Measurements from ENCODE around the gene PTPRZ1. TPM values are rescaled to one million over a fixed set of nuclear protein-coding genes. Genes with fewer than 3 reads are reported as not detected.

PTPRZ1 gene
- 11.4 TPM for total RNA-seq (ENCODE audit: unreplicated experiment)
- long read RNA-seq, partial matches to known transcripts, result 1 of 2 reads
- long read RNA-seq, other reads (novel, unspliced or antisense), result 1 of 2 reads

DNA sequence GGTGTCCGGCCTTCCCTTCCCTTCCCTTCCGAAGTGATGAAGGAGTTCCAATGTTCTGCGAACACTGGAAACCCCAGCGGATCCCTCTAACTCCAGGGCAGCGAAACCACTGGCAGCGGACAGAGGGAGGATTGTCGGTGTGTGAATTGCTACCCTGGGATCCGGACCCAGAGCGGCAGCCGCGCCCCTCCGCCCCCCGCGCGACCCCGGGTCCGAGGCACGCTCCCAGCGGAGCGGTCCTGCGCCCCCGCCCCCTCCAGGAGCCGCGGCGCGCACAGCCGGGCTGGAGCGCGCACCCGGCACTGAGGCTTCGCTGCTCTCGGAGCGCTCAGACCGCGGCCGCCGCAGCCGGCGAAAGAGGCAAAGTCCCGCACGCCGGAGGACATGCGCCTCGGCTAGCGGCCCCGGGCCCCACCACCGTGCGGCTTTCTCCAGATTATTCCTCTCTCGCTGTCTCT, at the start of gene PTPRZ1:
TSS of gene PTPRZ1 (plus strand) at position 331 of the 458 bp plus-strand sequence. CDS start 339 bp downstream, outside the sequence.
- H3K4me1 Mint-ChIP-seq (ENCODE audit: low read depth, unreplicated experiment), result peaks cover 28% of the 10 kb centered on the region

DNA sequence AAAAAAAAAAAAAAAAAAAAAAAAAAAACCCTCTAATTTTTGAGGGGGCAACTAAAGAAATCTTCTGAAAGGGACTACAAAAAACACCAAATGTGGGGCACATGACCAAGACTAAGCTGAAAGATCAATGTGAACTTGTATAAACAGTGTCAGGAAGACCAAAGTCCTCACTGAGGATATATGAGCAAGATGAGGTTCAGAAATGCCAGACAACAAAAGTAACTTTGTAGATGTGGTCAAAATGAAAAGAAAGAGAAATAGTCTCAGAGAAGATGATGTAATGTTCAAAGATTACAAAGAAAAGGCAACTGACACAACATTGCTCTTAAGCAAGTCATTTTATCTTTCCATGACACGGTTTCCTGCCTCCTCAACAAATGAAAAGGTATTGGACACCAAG, 48.7 kb upstream of the PTPRZ1 start:
- Mint-ChIP-seq H3K27ac (ENCODE audit: unreplicated experiment) (no peak overlapping the region), H3K4me1 (ENCODE audit: low read depth, unreplicated experiment) (no peaks in the 10 kb centered on the region), H3K9me3 (ENCODE audit: unreplicated experiment) (no peaks in the 10 kb centered on the region), H3K36me3 (ENCODE audit: unreplicated experiment) (no peaks in the 10 kb centered on the region), H3K4me3 (ENCODE audit: unreplicated experiment) (no peak overlapping the region), H3K27me3 (ENCODE audit: unreplicated experiment) (no peaks in the 10 kb centered on the region)
- TF ChIP-seq, protein P1, sequence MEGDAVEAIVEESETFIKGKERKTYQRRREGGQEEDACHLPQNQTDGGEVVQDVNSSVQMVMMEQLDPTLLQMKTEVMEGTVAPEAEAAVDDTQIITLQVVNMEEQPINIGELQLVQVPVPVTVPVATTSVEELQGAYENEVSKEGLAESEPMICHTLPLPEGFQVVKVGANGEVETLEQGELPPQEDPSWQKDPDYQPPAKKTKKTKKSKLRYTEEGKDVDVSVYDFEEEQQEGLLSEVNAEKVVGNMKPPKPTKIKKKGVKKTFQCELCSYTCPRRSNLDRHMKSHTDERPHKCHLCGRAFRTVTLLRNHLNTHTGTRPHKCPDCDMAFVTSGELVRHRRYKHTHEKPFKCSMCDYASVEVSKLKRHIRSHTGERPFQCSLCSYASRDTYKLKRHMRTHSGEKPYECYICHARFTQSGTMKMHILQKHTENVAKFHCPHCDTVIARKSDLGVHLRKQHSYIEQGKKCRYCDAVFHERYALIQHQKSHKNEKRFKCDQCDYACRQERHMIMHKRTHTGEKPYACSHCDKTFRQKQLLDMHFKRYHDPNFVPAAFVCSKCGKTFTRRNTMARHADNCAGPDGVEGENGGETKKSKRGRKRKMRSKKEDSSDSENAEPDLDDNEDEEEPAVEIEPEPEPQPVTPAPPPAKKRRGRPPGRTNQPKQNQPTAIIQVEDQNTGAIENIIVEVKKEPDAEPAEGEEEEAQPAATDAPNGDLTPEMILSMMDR (IDR thresholded peaks at IDR 0.05; ENCODE audit: partially characterized antibody, unreplicated experiment), result no peak
- no peak for DNase-seq

More for the DNA sequence above, at the start of gene PTPRZ1:
- H3K9me3 Mint-ChIP-seq (ENCODE audit: unreplicated experiment), result peaks cover 2% of the 10 kb centered on the region
- peak; percentile 73 for DNase-seq
- H3K27ac Mint-ChIP-seq (ENCODE audit: unreplicated experiment), result peak within 1 kb of the TSS; percentile 84
- H3K4me3 Mint-ChIP-seq (ENCODE audit: unreplicated experiment), result peak within 1 kb of the TSS; percentile 100
- H3K36me3 Mint-ChIP-seq (ENCODE audit: unreplicated experiment), result no peaks in the 10 kb centered on the region
- TF ChIP-seq, protein P1 (IDR thresholded peaks at IDR 0.05; ENCODE audit: partially characterized antibody, unreplicated experiment), result no peak
- peaks cover 7% of the 10 kb centered on the region for H3K27me3 Mint-ChIP-seq (ENCODE audit: unreplicated experiment)

DNA sequence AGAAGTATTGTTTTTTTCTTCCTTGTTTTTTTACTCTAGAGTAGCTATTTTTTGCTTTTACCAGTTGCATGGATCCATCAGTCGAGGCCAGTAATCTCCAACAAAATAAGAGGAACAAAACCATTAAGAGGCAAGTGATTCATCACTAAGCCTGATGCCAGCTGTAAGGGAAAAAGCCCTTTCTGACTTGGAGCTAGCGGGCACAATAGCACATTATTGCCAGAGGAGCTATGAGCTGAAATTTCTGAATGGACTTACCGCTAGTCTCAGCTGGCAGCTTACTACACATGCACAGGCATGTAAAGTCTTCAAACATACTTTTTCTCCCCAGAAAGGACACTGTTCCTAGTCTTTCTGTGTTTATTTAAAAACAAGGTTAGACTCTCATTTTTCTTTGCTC, 41.6 kb upstream of the PTPRZ1 start:
- no peaks in the 10 kb centered on the region for H3K36me3 Mint-ChIP-seq (ENCODE audit: unreplicated experiment)
- H3K27ac Mint-ChIP-seq (ENCODE audit: unreplicated experiment), result no peak overlapping the region
- TF ChIP-seq, protein P1 (IDR thresholded peaks at IDR 0.05; ENCODE audit: partially characterized antibody, unreplicated experiment), result no peak
- H3K9me3 Mint-ChIP-seq (ENCODE audit: unreplicated experiment), result no peaks in the 10 kb centered on the region
- H3K27me3 Mint-ChIP-seq (ENCODE audit: unreplicated experiment), result no peaks in the 10 kb centered on the region
- no peaks in the 10 kb centered on the region for H3K4me1 Mint-ChIP-seq (ENCODE audit: low read depth, unreplicated experiment)
- DNase-seq, result no peak
- H3K4me3 Mint-ChIP-seq (ENCODE audit: unreplicated experiment), result no peak overlapping the region

DNA sequence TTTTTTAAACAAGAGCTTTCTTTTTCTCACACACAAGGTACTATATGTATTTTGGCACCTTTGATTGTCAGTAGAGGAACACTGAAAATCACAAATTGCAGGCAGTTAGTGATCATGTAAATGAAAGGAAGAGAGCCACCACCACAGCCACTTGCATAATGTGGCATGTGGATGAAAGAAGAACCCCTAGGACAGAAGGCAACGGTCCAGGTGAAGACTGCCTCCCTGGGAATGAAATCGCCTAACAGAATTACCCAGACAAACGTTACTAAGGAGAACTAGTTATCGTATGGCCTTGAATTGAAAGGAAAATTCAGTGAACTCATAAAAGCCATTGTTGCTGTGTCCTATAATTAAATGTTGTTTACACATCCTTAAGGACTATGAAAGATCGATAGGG, 41.2 kb upstream of the PTPRZ1 start:
- Mint-ChIP-seq H3K4me1 (ENCODE audit: low read depth, unreplicated experiment) (no peaks in the 10 kb centered on the region), H3K36me3 (ENCODE audit: unreplicated experiment) (no peaks in the 10 kb centered on the region), H3K9me3 (ENCODE audit: unreplicated experiment) (no peaks in the 10 kb centered on the region), H3K27ac (ENCODE audit: unreplicated experiment) (no peak overlapping the region), H3K27me3 (ENCODE audit: unreplicated experiment) (no peaks in the 10 kb centered on the region), H3K4me3 (ENCODE audit: unreplicated experiment) (no peak overlapping the region)
- DNase-seq, result no peak
- TF ChIP-seq, protein P1 (IDR thresholded peaks at IDR 0.05; ENCODE audit: partially characterized antibody, unreplicated experiment), result no peak

DNA sequence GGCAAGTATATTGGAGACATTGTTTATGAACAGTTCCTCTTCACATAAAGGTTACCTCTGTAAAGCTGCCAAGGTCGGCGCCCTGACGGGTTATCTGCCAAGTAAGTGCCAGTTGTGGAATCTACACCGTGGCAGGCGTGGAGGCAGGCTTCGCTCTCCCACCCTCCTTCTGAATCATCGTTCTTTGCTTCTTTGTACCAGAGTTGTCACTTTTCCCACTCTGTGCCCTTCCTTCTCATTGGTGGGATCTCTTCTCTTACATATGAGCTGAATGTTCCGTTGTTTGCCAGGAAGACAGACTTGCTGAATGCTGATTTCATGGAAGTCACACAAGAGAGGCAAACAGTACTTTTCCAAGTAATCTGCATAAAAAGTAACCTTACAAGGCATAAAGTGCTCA, 40.6 kb upstream of the PTPRZ1 start:
- no peak for DNase-seq
- peaks cover under 1% of the 10 kb centered on the region for H3K4me1 Mint-ChIP-seq (ENCODE audit: low read depth, unreplicated experiment)
- H3K27ac Mint-ChIP-seq (ENCODE audit: unreplicated experiment), result no peak overlapping the region
- H3K9me3 Mint-ChIP-seq (ENCODE audit: unreplicated experiment), result no peaks in the 10 kb centered on the region
- H3K4me3 Mint-ChIP-seq (ENCODE audit: unreplicated experiment), result no peak overlapping the region
- TF ChIP-seq, protein P1 (IDR thresholded peaks at IDR 0.05; ENCODE audit: partially characterized antibody, unreplicated experiment), result no peak
- no peaks in the 10 kb centered on the region for H3K27me3 Mint-ChIP-seq (ENCODE audit: unreplicated experiment)
- H3K36me3 Mint-ChIP-seq (ENCODE audit: unreplicated experiment), result no peaks in the 10 kb centered on the region

Measured in glutamatergic neuron (in vitro differentiated cells).